GM19455 (cell line): Measurements from ENCODE around the gene EN1.

Experiments used
- ATAC-seq: cut with Tn5 transposase; IDR thresholded peaks from one replicate; pipeline ENCODE4 v1.9.1; 2021; ENCODE audit not compliant: unreplicated experiment

EN1 gene

GRCh38 chr2:118856330-118856977, 9.0 kb upstream of the EN1 start:
- ATAC-seq, result no peak

- ATAC-seq, result peak; percentile 85
Measured at GRCh38 chr2:118855451-118856279, 8.2 kb upstream of the EN1 start.

- ATAC-seq, result no peak
Measured at GRCh38 chr2:118854507-118855345, 7.3 kb upstream of the EN1 start.

GRCh38 chr2:118853651-118854291, 6.3 kb upstream of the EN1 start:
- no peak for ATAC-seq

- ATAC-seq, result no peak
Measured at GRCh38 chr2:118853129-118853640, 5.7 kb upstream of the EN1 start.

GRCh38 chr2:118852605-118853128, 5.2 kb upstream of the EN1 start:
- ATAC-seq, result no peak

- no peak for ATAC-seq
Measured at GRCh38 chr2:118851650-118852049, 4.2 kb upstream of the EN1 start.

- ATAC-seq, result no peak
Measured at GRCh38 chr2:118850901-118851415, 3.5 kb upstream of the EN1 start.

GRCh38 chr2:118850168-118850900, 2.9 kb upstream of the EN1 start:
- ATAC-seq, result no peak

- ATAC-seq, result no peak
Measured at GRCh38 chr2:118849226-118850167, 2.0 kb upstream of the EN1 start.

GRCh38 chr2:118848381-118849225, 1.2 kb upstream of the EN1 start:
- ATAC-seq, result no peak

GRCh38 chr2:118847762-118848172, 319 bp upstream of the EN1 start:
- ATAC-seq, result no peak

GRCh38 chr2:118846442-118846952, 951 bp downstream of the EN1 start:
- ATAC-seq, result no peak

- no peak for ATAC-seq
Measured at GRCh38 chr2:118845522-118846441, 1.7 kb downstream of the EN1 start.

- no peak for ATAC-seq
Measured at GRCh38 chr2:118845005-118845521, 2.4 kb downstream of the EN1 start.
